ENCODE data around the gene RALY.

- TF ChIP-seq CTCF (IDR thresholded peaks at IDR 0.05) (no peak), POLR2A (IDR thresholded peaks at IDR 0.05; ENCODE audit: low read length) (no peak), PHF8 (IDR thresholded peaks at IDR 0.05; ENCODE audit: borderline replicate concordance, low read depth) (no peak), POLR2AphosphoS2 (conservative IDR thresholded peaks at IDR 0.05; ENCODE audit: low read length) (no peak)
Measured at GRCh38 chr20:34041226-34041625, 47.5 kb downstream of the RALY start.
